ENCODE data around the gene UBE2E2. TPM values are rescaled to one million over a fixed set of nuclear protein-coding genes. Genes with fewer than 3 reads are reported as not detected.

Gene UBE2E2
- total and polyA plus RNA-seq, 2 experiments from 2014 or later = 140 to 246 TPM

DNA sequence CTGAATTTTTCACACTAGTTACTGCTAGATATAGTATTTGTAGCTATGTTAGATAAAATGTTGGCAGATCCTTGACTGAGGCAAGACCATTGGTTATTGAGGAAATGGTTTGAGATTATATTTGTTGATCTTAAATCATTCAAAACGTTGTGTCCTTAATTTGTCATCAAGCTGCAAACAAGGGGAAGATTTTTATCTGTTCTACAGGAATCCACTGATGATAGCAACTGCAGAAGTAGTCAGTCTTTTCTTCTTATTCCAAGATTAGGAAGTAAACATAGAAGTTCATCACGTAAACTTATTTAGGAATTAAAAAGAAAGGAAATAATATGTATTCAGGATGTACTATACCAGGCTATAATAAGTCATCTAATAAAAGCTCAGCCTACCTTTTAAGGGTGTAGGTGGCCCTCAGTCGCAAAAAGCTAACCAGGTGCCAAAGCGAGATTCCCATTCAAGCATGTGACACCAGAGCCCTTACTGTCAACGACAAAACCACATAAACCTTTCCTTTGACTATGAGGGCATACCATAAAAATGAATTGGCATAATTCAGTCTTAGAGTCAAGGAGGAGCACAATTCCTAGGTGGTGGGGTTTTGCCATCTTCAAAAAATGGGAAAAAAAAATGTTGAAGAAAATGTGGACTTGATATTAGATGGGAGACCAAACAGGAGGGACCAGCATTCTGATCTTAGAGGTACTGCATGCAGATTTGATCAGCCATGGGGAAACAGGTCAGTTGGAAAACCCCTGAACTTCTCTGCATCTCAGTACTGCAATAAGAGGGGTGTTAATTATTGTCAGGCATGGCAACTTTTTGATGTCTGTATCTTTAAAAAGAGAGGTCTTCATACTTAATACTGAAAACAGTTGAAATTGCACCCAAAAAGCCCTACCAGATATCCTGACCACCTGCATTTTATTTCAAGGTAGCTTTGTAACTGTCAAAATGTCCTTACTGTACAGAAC, 390.1 kb downstream of the UBE2E2 start:
- Histone ChIP-seq H3K36me3 (no peaks in the 10 kb centered on the region), H3K27ac (no peak overlapping the region), H3K9me3 (ENCODE audit: low read depth) (no peaks in the 10 kb centered on the region), H3K4me3 (no peak overlapping the region), H3K27me3 (no peaks in the 10 kb centered on the region), H3K4me1 (ENCODE audit: low read depth) (peaks cover 19% of the 10 kb centered on the region)
- TF ChIP-seq, protein P1, sequence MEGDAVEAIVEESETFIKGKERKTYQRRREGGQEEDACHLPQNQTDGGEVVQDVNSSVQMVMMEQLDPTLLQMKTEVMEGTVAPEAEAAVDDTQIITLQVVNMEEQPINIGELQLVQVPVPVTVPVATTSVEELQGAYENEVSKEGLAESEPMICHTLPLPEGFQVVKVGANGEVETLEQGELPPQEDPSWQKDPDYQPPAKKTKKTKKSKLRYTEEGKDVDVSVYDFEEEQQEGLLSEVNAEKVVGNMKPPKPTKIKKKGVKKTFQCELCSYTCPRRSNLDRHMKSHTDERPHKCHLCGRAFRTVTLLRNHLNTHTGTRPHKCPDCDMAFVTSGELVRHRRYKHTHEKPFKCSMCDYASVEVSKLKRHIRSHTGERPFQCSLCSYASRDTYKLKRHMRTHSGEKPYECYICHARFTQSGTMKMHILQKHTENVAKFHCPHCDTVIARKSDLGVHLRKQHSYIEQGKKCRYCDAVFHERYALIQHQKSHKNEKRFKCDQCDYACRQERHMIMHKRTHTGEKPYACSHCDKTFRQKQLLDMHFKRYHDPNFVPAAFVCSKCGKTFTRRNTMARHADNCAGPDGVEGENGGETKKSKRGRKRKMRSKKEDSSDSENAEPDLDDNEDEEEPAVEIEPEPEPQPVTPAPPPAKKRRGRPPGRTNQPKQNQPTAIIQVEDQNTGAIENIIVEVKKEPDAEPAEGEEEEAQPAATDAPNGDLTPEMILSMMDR (IDR thresholded peaks at IDR 0.05; ENCODE audit: low read depth, low read length) = no peak
- DNase-seq (ENCODE audit: low read depth in 1 of 2, low spot score in 1 of 2) = no peak

GRCh38 chr3:23594066-23594465, 390.9 kb downstream of the UBE2E2 start:
- Histone ChIP-seq H3K9me3 (ENCODE audit: low read depth) (no peaks in the 10 kb centered on the region), H3K27ac (no peak overlapping the region)
- peak in 1 of 2 donors; percentile 17 for DNase-seq (ENCODE audit: low read depth in 1 of 2, low spot score in 1 of 2)

GRCh38 chr3:23594894-23595670, 392.0 kb downstream of the UBE2E2 start:
- peak in 1 of 2 donors; percentile 52 for DNase-seq (ENCODE audit: low read depth in 1 of 2, low spot score in 1 of 2)
- H3K27me3 ChIP-seq = no peaks in the 10 kb centered on the region
- no peak overlapping the region for H3K4me3 ChIP-seq
- no peaks in the 10 kb centered on the region for H3K9me3 ChIP-seq (ENCODE audit: low read depth)
- H3K4me1 ChIP-seq (ENCODE audit: low read depth) = peaks cover 15% of the 10 kb centered on the region
- no peaks in the 10 kb centered on the region for H3K36me3 ChIP-seq
- H3K27ac ChIP-seq = peak overlapping the region; percentile 9
- TF ChIP-seq, protein P1 (IDR thresholded peaks at IDR 0.05; ENCODE audit: low read depth, low read length) = no peak

More at GRCh38 chr3:23594066-23594465, 390.9 kb downstream of the UBE2E2 start:
- H3K27me3 ChIP-seq = no peaks in the 10 kb centered on the region
- H3K36me3 ChIP-seq = no peaks in the 10 kb centered on the region
- TF ChIP-seq, protein P1 (IDR thresholded peaks at IDR 0.05; ENCODE audit: low read depth, low read length) = no peak
- H3K4me3 ChIP-seq = no peak overlapping the region
- peaks cover 19% of the 10 kb centered on the region for H3K4me1 ChIP-seq (ENCODE audit: low read depth)

DNA sequence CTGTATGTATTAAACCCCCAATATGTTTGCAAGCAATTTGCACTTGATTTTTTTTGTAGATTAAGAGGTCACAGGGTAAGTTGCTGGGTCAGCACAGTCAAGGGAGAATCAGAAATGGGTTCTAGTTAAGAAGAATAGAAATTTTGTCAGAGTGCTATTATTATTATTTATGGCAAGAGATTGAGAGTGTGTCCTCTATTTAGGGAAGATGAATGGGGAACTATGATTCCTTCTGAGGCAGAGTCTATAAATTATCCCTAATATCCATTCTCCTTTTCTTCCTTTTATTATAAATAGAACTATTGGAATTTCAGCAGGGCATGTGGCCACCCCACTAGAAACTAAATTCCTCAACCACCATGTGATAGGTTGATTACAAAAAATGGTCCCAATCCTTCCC, 392.7 kb downstream of the UBE2E2 start:
- Histone ChIP-seq H3K36me3 (no peaks in the 10 kb centered on the region), H3K27me3 (no peaks in the 10 kb centered on the region), H3K4me1 (ENCODE audit: low read depth) (peaks cover 8% of the 10 kb centered on the region), H3K27ac (no peak overlapping the region), H3K9me3 (ENCODE audit: low read depth) (no peaks in the 10 kb centered on the region), H3K4me3 (no peak overlapping the region)
- TF ChIP-seq, protein P1 (IDR thresholded peaks at IDR 0.05; ENCODE audit: low read depth, low read length) = no peak
- DNase-seq (ENCODE audit: low read depth in 1 of 2, low spot score in 1 of 2) = no peak

GRCh38 chr3:23600167-23600871, 397.2 kb downstream of the UBE2E2 start:
- DNase-seq (ENCODE audit: low read depth in 1 of 2, low spot score in 1 of 2) = peak in 1 of 2 donors; percentile 82
- Histone ChIP-seq H3K4me1 (ENCODE audit: low read depth) (no peaks in the 10 kb centered on the region), H3K4me3 (no peak overlapping the region), H3K27ac (no peak overlapping the region), H3K36me3 (no peaks in the 10 kb centered on the region), H3K27me3 (no peaks in the 10 kb centered on the region), H3K9me3 (ENCODE audit: low read depth) (no peaks in the 10 kb centered on the region)
- TF ChIP-seq, protein P1 (IDR thresholded peaks at IDR 0.05; ENCODE audit: low read depth, low read length) = no peak
